Upper lobe of left lung (tissue), 4 donors: ENCODE measurements around the gene A1BG.
"Not testable (repeated sequence)": the region's sequence is repeated elsewhere in the genome, so short reads cannot be mapped to it uniquely, and the experiment has no call there.

Experiments
- EP300 ChIP-seq, 4 donors: sonication (generic); formaldehyde crosslinking; IDR thresholded peaks; one replicate each; pipeline ENCODE4 v1.5.1; 2017; ENCODE audit warnings: antibody characterized with exemption in 4 of 4, control low read depth in 2 of 4
- POLR2AphosphoS5 ChIP-seq, 2 donors: sonication (generic); formaldehyde crosslinking; IDR thresholded peaks; one replicate each; pipeline ENCODE4 v1.5.1; 2017; ENCODE audit warnings: antibody characterized with exemption in 2 of 2
- TF ChIP-seq, protein P1 (sequence below), 6 experiments: fragments of 450-650 bp in 4 of 6; fragments of 200-600 bp in 2 of 6; sonication (generic) in 2 of 6; IDR thresholded peaks; one replicate each; pipeline ENCODE4 v1.5.1; 2016 to 2019; ENCODE audit warnings: antibody characterized with exemption in 6 of 6

DNA sequence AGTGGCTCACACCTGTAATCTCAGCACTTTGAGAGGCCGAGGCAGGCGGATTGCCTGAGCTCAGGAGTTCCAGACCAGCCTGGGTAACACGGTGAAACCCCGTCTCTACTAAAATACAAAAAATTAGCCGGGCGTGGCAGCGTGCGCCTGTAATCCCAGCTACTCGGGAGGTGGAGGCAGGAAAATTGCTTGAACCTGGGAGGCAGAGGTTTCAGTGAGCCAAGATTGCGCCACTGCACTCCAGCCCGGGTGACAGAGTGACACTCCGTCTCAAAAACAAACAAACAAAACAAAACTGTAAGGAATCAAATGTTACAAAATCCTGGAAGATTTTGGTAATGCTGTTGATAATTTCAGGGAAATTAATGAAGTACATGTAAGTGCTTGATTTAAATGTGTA, 5.2 kb downstream of the A1BG start:
- not testable (repeated sequence) for TF ChIP-seq POLR2AphosphoS5, EP300 (IDR thresholded peaks at IDR 0.05)
- TF ChIP-seq, protein P1, sequence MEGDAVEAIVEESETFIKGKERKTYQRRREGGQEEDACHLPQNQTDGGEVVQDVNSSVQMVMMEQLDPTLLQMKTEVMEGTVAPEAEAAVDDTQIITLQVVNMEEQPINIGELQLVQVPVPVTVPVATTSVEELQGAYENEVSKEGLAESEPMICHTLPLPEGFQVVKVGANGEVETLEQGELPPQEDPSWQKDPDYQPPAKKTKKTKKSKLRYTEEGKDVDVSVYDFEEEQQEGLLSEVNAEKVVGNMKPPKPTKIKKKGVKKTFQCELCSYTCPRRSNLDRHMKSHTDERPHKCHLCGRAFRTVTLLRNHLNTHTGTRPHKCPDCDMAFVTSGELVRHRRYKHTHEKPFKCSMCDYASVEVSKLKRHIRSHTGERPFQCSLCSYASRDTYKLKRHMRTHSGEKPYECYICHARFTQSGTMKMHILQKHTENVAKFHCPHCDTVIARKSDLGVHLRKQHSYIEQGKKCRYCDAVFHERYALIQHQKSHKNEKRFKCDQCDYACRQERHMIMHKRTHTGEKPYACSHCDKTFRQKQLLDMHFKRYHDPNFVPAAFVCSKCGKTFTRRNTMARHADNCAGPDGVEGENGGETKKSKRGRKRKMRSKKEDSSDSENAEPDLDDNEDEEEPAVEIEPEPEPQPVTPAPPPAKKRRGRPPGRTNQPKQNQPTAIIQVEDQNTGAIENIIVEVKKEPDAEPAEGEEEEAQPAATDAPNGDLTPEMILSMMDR (IDR thresholded peaks at IDR 0.05): not testable (repeated sequence)
